ENCODE measurements around the gene PC. TPM values are rescaled to one million over a fixed set of nuclear protein-coding genes. Genes with fewer than 3 reads are reported as not detected.

Gene PC
- total RNA-seq, 1 donor from 2014 or later = 25.7 TPM

DNA sequence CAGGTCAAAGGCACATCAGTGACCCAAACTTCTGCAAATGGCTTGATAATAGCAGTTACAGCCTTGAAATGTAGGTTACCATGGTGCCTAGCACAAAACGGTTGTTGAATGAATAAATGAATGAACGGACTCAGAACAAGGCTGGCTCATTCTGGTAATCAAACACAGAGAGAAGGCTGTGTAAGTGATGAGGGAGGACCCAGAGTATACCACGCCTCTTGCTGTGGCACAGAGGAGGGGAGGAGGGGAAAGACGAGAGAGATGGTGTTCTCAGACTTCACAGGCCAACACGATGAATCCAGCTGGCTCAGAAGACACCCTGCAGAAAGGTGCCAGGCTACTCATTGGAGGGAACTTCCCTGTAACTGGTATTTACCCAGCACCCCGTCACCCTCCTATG, 38.3 kb downstream of the PC start:
- H3K27me3 Mint-ChIP-seq = no peaks in the 10 kb centered on the region
- no peak overlapping the region for H3K4me3 Mint-ChIP-seq
- H3K9me3 Mint-ChIP-seq = no peaks in the 10 kb centered on the region

GRCh38 chr11:66918741-66919140, 39.4 kb downstream of the PC start:
- Mint-ChIP-seq H3K4me1 (ENCODE audit: unreplicated experiment) (peaks cover 15% of the 10 kb centered on the region), H3K36me3 (no peaks in the 10 kb centered on the region), H3K27ac (no peak overlapping the region), H3K9me3 (no peaks in the 10 kb centered on the region), H3K27me3 (no peaks in the 10 kb centered on the region), H3K4me3 (no peak overlapping the region)
- TF ChIP-seq, protein P1, sequence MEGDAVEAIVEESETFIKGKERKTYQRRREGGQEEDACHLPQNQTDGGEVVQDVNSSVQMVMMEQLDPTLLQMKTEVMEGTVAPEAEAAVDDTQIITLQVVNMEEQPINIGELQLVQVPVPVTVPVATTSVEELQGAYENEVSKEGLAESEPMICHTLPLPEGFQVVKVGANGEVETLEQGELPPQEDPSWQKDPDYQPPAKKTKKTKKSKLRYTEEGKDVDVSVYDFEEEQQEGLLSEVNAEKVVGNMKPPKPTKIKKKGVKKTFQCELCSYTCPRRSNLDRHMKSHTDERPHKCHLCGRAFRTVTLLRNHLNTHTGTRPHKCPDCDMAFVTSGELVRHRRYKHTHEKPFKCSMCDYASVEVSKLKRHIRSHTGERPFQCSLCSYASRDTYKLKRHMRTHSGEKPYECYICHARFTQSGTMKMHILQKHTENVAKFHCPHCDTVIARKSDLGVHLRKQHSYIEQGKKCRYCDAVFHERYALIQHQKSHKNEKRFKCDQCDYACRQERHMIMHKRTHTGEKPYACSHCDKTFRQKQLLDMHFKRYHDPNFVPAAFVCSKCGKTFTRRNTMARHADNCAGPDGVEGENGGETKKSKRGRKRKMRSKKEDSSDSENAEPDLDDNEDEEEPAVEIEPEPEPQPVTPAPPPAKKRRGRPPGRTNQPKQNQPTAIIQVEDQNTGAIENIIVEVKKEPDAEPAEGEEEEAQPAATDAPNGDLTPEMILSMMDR (conservative IDR thresholded peaks at IDR 0.05) = no peak
- DNase-seq (ENCODE audit: extremely low spot score, unreplicated experiment) = no peak

More for the DNA sequence above, 38.3 kb downstream of the PC start:
- no peak for DNase-seq (ENCODE audit: extremely low spot score, unreplicated experiment)
- TF ChIP-seq, protein P1 (conservative IDR thresholded peaks at IDR 0.05) = no peak
- H3K27ac Mint-ChIP-seq = no peak overlapping the region
- H3K4me1 Mint-ChIP-seq (ENCODE audit: unreplicated experiment) = peaks cover 15% of the 10 kb centered on the region
- H3K36me3 Mint-ChIP-seq = no peaks in the 10 kb centered on the region

DNA sequence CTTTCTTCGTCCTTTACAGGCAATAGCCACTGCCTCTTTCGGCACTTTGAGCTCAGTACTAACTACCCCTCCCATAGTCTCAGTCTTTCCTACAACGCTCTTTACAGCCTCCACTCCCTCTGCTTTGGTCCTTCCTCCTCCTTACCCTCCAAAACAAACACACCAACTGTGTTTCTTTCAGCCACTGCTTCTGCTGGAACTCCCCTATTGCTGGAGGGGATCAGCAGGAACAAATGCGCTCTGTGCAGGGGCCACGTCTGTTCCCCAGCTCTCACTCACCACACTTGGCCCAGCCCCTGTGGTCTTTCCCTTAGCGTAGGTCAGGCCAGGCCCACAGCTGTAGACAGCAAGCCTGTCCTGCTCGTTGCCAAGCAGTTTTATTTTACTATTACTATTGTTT, 42.3 kb downstream of the PC start:
- Mint-ChIP-seq H3K27me3 (no peaks in the 10 kb centered on the region), H3K36me3 (no peaks in the 10 kb centered on the region), H3K4me3 (no peak overlapping the region), H3K27ac (peak overlapping the region; percentile 57), H3K4me1 (ENCODE audit: unreplicated experiment) (peaks cover 13% of the 10 kb centered on the region), H3K9me3 (no peaks in the 10 kb centered on the region)
- no peak for DNase-seq (ENCODE audit: extremely low spot score, unreplicated experiment)
- TF ChIP-seq, protein P1 (conservative IDR thresholded peaks at IDR 0.05) = no peak

- no peaks in the 10 kb centered on the region for H3K36me3 Mint-ChIP-seq
- no peak overlapping the region for H3K4me3 Mint-ChIP-seq
- TF ChIP-seq, protein P1 (conservative IDR thresholded peaks at IDR 0.05) = no peak
- H3K4me1 Mint-ChIP-seq (ENCODE audit: unreplicated experiment) = peaks cover 13% of the 10 kb centered on the region
- no peaks in the 10 kb centered on the region for H3K9me3 Mint-ChIP-seq
- no peaks in the 10 kb centered on the region for H3K27me3 Mint-ChIP-seq
- no peak for DNase-seq (ENCODE audit: extremely low spot score, unreplicated experiment)
- peak overlapping the region; percentile 57 for H3K27ac Mint-ChIP-seq
Measured at GRCh38 chr11:66915046-66915832, 42.9 kb downstream of the PC start.

GRCh38 chr11:66914505-66914904, 43.7 kb downstream of the PC start:
- Mint-ChIP-seq H3K27ac (no peak overlapping the region), H3K4me1 (ENCODE audit: unreplicated experiment) (peaks cover 13% of the 10 kb centered on the region), H3K4me3 (no peak overlapping the region), H3K27me3 (no peaks in the 10 kb centered on the region), H3K36me3 (no peaks in the 10 kb centered on the region), H3K9me3 (no peaks in the 10 kb centered on the region)
- TF ChIP-seq, protein P1 (conservative IDR thresholded peaks at IDR 0.05) = no peak
- no peak for DNase-seq (ENCODE audit: extremely low spot score, unreplicated experiment)

All from type B pancreatic cell (in vitro differentiated cells).